HG03108 (cell line): ENCODE measurements around the gene FXYD4.
"Not testable (repeated sequence)": the region's sequence is repeated elsewhere in the genome, so short reads cannot be mapped to it uniquely, and the experiment has no call there.

ENCODE experiments used
- ATAC-seq: cut with Tn5 transposase; IDR thresholded peaks from one replicate; pipeline ENCODE4 v1.9.1; 2021; ENCODE audit warnings: moderate library complexity; ENCODE audit not compliant: unreplicated experiment

The FXYD4 gene, protein sequence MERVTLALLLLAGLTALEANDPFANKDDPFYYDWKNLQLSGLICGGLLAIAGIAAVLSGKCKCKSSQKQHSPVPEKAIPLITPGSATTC

DNA sequence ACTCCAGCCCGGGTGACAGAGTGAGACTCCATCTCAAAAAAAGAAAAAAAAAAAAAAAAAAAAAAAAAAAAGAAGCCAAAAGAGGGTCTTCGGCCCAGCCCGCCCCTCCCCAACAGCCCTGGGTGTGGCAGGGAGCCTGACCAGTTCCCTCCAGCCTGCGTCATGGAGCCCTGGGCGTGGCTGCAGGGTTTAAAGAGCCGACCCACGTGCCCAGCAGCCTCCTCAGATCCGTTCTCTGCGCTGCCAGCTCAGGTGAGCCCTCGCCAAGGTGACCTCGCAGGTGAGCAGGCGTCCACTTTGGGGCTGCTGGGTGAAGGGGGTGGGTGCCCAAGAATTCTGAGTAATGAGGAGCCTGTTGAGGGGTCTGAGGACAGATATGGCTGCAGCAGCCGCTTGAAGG lies at the start of gene FXYD4:
FXYD4 (plus strand) TSS at position 219 of the 400 bp plus-strand sequence. CDS start 2,111 bp downstream, outside the sequence.
- no peak for ATAC-seq

DNA sequence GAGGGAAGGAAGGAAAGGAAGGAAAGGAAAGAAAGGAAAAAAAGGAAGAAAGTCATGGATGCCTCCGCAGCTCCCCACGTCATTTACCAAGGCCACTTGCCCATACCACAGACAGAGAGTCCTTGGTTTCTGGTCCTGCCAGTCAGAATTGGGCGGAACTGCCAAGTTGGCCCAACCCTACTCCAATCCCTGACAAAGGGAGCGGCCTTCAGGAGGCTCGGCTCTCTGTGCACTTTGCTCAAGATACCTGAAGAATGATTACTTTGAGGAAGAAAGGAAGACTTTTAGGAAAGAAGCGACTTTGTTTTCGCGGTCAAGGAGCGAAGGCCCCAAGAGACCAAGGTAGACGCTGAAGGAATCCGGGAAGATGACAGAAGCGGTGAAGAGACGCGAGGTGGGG lies 49.1 kb upstream of the FXYD4 start:
- ATAC-seq = no peak

DNA sequence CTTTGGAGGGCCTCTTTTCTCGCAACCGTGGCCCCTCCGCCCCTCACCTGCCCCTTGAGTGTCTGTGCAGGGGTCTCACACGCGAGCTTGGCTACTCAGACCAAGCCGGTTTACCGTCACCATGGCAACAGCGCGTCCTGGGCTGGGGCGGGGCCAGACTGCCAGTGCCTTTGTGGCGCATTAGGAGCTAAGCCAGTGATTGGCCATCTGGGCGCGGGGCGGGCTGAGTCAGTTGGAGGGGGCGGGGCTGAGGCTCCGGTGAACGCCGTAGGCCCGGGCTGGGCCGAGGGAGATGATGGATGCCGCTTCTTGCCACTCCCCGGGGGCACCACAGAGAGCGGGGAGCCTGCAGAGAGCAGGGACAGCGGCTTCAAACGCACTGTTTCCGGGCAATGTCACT lies 48.7 kb upstream of the FXYD4 start:
- no peak for ATAC-seq

DNA sequence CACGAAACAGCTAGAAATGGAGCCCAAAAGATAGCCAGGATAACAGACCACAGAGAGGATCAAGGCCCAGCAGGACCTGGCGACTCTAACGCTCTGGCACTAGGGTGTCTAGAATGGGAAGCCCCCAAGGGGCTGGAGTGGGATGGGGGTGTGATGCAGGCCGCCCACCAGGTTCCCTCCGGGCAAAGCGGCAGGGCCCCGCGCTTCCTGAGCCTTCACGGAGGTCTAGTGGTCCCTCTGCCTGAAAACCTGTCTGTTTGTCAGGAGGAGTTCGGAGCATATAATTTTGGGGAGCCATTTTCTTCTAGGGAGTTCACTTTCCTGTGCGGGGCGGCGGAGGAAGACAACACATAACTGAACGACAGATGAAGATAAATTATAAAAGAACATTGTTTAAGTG lies 48.2 kb upstream of the FXYD4 start:
- ATAC-seq = no peak

DNA sequence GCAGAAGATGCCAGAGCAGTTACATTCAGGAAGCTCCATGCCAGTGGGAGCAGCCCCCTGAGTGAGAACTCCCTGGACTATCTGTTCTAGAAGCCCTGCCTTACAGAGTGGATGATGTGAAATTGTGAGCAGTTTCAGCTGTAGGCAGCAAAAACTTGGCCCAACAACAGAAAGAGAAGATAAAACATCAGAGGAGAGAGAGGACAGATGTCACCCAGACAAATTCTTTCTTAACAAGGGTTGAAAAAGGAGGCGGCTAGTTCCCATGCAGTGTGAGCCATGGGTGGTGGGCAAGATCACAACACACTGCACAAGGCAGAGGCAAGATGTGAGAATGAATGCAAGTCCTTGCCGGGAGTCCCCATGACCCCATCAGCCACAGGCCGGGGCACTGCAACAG lies 46.6 kb upstream of the FXYD4 start:
- ATAC-seq = no peak

DNA sequence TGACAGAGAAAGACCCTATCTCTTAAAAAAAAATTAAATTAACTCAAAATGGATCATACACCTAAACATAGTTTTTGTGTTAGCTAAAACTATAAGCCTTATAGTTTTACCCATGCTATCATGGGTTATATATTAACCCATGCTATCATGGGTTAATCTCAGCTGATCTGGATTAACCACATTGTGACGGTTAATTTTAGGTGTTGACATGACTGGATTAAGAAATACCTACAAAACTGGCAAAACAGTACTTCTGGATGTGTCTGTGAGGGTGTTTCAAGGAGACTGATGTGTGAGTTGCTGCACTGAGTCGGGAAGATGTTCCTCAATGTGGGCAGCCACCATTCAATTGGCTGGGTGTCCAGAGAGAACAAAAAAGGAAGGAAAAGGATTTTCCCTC lies 44.3 kb upstream of the FXYD4 start:
- no peak for ATAC-seq

DNA sequence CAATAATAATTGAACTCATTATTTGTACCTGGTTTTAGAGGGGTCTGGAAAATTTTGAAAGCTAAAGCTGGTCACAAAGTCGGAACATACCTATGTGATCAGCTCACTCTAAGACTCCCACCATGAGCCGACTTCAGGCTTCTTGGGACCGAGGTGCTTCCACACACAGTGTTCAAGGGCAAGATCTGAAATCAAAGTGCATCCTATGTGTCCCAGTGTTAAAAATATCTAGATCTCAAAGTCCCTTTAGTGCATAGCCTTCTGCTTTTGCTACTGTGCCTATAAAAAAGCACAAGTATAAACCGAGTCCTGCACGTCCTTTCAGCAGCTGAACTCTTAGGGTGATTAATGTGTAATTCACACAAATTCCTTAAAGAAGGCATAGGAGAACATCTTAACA lies 43.5 kb upstream of the FXYD4 start:
- ATAC-seq = no peak

DNA sequence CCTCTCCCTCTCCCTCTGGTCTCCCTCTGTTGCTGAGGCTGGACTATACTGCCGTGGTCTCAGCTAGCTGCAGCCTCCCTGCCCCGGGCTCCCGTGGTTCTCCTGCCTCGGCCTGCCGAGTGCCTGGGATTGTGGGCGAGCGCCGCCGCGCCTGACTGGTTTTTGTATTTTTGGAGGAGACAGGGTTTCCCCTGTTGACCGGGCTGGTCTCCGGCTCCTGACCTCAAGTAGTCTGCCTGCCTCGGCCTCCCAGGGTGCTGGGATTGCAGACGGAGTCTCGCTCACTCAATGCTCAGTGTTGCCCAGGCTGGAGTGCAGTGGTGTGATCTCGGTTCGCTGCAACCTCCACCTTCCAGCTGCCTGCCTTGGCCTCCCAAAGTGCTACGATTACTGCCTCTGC lies 42.6 kb upstream of the FXYD4 start:
- ATAC-seq = not testable (repeated sequence)

DNA sequence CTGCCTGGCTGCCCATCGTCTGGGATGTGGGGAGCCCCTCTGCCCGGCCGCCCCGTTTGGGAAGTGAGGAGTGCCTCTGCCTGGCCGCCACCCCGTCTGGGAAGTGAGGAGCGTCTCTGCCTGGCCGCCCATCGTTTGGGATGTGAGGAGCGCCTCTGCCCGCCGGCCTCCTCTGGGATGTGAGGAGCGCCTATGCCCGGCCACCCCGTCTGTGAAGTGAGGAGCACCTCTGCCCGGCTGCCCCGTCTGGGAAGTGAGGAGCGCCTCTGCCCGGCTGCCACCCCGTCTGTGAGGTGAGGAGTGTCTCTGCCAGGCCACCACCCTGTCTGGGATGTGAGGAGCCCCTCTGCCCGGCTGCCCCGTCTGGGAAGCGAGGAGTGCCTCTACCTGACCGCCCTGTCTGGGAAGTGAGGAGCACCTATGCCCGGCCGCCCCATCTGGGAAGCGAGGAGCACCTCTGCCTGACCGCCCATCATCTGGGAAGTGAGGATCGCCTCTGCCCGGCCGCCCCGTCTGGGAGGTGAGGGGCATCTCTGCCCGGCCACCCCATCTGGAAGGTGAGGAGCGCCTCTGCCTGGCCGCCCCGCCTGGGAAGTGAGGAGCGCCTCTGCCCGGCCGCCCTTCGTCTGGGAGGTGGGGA lies 42.1 kb upstream of the FXYD4 start:
- ATAC-seq = not testable (repeated sequence)

DNA sequence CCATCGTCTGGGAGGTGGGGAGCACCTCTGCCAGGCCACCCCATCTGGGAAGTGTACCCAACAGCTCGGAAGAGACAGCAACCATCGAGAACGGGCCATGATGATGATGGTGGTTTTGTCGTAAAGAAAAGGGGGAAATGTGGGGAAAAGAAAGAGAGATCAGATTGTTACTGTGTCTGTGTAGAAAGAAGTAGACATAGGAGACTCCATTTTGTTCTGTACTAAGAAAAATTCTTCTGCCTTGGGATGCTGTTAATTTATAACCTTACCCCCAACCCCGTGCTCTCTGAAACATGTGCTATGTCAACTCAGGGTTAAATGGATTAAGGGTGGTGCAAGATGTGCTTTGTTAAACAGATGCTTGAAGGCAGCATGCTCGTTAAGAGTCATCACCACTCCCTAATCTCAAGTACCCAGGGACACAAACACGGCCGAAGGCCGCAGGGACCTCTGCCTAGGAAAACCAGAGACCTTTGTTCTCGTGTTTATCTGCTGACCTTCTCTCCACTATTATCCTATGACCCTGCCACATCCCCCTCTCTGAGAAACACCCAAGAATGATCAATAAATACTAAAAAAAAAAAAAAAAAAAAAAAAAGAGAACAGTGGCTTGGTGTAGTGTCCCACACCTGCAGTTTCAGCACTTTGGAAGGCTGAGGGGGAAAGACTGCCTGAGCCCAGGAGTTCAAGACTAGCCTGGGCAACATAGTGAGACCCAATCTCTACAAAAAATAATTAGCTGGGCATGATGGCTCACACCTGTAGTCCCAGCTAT lies 41.2 kb upstream of the FXYD4 start:
- ATAC-seq = not testable (repeated sequence)

DNA sequence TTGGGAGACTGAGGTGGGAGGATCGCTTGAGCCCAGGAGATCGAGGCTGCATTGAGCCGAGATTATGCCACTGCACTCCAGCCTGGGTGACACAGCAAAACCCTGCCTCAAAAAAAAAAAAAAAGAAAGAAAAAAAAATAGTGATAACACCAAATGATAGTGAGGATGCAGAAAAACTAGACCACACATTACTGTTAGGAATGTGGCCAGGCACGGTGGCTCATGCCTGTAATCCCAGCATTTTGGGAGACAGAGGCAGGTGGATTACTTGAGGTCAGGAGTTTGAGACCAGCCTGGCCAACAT lies 40.7 kb upstream of the FXYD4 start:
- not testable (repeated sequence) for ATAC-seq

DNA sequence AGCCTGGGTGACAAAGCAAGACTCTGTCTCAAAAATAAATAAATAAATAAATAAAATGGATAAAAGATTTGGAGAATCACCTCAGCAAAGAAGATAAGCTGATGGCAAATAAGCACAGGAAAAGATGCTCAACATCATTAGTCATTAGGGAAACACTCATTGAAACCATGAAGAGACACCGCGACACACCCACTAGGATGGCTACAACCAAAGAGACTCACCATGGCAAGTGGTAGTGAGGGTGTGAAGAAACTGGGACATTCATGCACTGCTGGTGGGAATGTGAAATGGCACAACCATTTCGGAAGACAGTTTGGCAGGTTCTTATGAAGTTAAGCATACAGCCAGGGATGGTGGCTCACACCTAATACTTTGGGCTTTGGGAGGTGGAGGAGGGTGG lies 37.8 kb upstream of the FXYD4 start:
- ATAC-seq = no peak

DNA sequence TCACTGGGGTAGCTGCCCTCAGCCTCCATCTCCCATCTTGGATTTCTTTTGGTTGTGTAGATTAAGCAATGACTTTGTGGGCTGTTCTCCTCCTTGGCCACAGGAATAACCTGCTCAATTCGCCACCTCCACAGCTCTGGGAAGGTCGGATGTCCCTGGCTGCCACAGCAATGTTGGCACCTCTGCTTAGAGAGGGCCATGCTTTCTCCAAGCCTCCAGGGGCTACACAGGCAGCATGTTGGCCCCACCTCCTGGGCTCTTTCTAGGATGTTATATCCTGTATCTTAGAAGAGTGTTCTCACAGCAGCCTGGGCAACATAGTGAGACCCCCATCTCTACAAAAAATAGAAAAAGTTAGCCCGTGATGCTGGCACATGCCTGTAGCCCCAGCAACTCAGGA lies 35.4 kb upstream of the FXYD4 start:
- ATAC-seq = no peak

DNA sequence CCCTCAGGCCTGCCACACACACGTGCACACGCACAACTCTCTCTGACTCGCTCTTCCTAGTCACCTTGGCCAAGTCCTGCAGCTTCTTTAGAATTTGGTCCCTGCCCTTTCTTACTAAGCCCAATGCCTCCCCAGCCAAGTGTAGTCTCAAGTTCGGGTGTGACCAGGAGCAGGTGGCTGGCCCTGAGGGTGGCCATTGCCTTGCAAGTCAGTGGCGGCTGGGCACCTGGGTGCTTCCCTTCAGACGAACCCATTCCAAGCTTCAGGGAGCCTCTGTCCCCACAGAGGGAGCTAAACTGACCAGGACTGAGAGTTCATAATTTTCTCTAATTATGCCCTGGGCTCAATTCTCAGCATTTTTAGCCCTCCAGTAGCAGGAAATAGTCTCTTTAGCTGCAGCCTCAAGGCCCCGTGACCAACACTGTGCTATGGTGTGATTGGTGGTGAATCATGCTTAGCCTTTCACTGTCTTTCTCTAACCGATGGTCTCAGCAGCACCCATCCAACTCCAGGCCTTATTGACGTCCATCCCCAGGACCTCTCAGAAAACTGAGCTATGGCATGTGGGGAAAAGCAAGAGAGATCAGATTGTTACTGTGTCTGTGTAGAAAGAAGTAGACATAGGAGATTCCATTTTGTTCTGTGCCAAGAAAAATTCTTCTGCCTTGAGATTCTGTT lies 34.7 kb upstream of the FXYD4 start:
- no peak for ATAC-seq

DNA sequence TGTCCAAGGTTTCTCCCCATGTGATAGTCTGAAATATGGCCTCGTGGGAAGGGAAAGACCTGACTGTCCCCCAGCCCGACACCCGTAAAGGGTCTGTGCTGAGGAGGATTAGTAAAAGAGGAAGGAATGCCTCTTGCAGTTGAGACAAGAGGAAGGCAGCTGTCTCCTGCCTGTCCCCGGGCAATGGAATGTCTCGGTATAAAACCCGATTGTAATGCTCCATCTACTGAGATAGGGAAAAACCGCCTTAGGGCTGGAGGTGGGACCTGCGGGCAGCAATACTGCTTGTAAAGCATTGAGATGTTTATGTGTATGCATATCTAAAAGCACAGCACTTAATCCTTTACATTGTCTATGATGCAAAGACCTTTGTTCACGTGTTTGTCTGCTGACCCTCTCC lies 33.9 kb upstream of the FXYD4 start:
- ATAC-seq = not testable (repeated sequence)

DNA sequence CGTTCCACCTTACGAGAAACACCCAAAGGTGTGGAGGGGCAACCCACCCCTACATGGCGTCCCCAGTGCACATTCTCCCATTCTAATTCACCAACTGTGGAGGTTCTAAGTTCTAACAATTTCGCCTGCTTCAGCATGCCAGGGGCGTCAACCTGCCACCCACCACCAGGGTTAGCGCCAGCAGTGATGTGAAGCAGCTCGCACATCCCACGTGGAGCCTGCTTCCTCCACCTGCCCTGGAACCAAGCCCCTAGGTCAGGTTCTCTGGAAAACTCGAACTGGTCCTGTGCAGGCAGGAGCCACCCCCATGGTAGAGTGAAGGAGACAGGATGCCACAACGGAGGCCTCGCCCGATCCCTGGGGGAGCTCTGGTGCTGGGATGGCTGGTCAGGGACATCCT lies 33.3 kb upstream of the FXYD4 start:
- ATAC-seq = no peak

DNA sequence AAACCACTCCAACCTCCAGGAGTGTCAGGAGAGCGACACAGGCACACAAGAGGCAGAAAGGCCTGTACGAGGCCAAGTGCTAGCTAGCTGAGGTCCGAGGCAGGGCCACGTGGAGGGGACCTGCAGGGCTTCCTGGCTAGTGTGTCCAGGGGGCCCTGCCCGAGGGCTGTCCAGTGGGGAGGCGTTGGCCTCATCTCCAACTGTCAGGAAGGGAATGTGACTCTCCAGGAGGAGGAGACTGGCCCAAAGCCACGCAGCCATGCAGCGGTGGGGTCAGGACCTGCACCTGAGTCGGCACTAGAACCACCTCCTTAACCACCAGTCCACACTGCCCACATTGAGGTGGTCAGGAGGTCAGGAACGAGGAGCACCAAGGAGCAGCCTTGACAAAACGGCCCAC lies 32.3 kb upstream of the FXYD4 start:
- ATAC-seq = no peak

DNA sequence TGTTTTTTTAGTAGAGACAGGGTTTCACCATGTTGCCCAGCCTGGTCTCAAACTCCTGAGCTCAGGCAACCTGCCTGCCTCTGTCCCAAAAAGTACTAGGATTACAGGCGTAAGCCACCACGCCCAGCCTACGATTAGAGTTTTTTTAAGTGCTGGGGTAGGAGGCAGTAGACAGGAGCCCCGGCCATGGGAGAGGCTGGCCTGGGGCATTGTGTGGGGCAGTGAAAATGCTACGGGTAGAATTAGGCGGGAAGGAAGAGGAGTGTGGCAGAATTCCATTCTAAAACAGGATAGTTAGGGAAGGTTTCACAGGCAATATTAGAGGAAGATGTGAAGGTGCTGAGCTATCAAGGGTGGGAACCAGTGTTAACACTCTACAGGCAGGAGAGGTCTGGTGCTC lies 31.3 kb upstream of the FXYD4 start:
- no peak for ATAC-seq

DNA sequence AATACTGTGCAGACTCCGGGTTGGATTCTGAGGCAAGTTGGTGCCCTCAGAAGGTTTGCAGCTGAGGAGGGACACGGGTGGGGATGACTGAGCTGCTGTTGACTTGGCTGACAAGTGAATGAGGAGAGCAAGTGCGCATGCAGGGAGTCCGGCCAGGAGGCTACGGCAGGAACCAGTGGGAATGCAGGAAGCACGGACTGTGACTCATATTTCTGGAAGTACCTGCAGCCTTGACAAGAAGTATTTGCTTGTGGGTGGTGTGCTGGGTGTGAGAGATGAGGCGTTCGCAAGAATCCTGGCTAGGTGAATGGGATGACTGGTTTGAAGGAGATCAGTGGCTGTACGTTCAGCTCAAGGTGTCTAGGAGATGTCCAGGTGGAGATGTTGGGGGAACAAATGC lies 30.8 kb upstream of the FXYD4 start:
- ATAC-seq = no peak

DNA sequence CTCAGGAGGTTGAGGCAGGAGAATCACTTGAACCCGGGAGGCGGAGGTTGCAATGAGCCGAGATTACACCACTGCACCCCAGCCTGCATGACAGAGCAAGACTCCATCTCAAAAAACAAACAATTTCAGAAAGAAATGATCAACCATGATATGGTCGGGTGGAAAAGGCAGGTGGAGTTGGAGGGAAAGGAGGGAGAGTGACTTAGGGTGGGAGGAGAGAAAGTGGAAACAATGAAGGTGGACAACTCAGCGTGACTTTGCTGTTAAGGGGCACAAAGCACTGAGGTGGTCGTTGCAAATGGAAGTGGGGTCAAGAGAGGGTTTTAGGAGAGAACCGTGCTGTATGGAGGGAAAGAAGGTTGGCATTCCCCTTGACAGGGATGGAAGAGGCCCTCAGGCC lies 30.0 kb upstream of the FXYD4 start:
- ATAC-seq = no peak

DNA sequence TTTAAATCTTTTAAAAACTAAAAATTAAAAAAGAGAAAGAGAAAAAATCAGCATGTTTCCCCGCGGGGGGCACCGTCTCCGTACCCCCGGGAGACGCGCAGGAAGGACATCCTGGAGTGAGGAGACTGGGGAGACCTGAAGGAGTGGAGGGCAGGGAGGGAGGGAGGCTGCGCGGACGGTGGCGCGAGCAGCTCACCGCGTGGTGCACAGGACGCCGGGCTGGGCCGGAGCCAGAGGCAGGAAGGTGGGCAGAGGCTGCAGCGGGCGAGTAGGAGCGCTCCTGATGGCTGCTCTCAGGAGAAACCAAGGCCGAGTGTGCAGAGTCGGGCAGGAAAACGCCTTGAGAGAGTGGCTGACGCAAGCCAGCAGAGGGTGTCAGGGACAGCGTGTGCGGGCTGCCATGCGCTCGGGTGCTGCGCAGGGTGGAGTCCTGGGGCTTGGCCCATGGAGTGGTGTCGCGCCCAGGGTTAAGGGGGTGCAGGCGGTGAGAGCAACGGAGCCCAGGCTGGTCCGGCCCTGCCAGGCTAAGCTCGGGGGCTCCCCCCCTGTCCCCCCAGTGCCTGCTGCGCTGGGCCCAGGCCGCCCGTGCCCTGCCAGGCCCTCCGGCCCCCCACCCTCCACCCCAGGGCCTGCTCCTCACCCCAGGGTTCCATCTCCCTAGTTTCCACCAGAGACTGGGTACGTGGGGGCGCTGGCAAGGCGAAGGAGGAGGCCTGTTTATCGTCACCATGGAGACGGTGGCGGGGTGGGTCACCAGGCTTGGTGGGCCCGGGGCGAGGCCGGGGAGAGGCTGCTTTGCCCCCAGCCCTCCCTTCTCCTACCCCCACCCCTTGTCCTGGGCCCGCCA lies 28.9 kb upstream of the FXYD4 start:
- no peak for ATAC-seq
